Trophoblast cell (in vitro differentiated cells and primary cell): Measurements from ENCODE around the gene PLEKHG4B.
"Not testable (repeated sequence)": the region's sequence is repeated elsewhere in the genome, so short reads cannot be mapped to it uniquely, and the experiment has no call there.

ENCODE experiments used
- DNase-seq, 2 donors: peaks; one replicate each; pipeline ENCODE4 v3.0.0-alpha.2; 2016
- H2AFZ ChIP-seq: 2 replicates; pipeline ENCODE4 v1.6.1; 2013; ENCODE audit warnings: low read length, moderate library complexity, mild to moderate bottlenecking; ENCODE audit not compliant: insufficient read depth, poor library complexity
- H2AK5ac ChIP-seq: 2 replicates; pipeline ENCODE4 v1.6.1; 2013; ENCODE audit warnings: mild to moderate bottlenecking, low read length
- H2BK120ac ChIP-seq: 2 replicates; pipeline ENCODE4 v1.6.1; 2013; ENCODE audit warnings: low read length, mild to moderate bottlenecking, moderate library complexity; ENCODE audit not compliant: insufficient read depth, poor library complexity
- H2BK12ac ChIP-seq: 2 replicates; pipeline ENCODE4 v1.6.1; 2013; ENCODE audit warnings: mild to moderate bottlenecking, low read length, moderate library complexity
- H2BK5ac ChIP-seq: 2 replicates; pipeline ENCODE4 v1.6.1; 2013; ENCODE audit warnings: low read length, low read depth, moderate library complexity, mild to moderate bottlenecking; ENCODE audit not compliant: poor library complexity
- H3K14ac ChIP-seq: 2 replicates; pipeline ENCODE4 v1.6.1; 2013; ENCODE audit warnings: mild to moderate bottlenecking, low read length
- H3K18ac ChIP-seq: 2 replicates; pipeline ENCODE4 v1.6.1; 2013; ENCODE audit warnings: mild to moderate bottlenecking, low read length
- H3K23ac ChIP-seq: 2 replicates; pipeline ENCODE4 v1.6.1; 2013; ENCODE audit warnings: low read length
- H3K27ac ChIP-seq: 2 replicates; pipeline ENCODE4 v1.5.1; 2013; ENCODE audit warnings: low read depth, mild to moderate bottlenecking, inconsistent platforms, low read length, moderate library complexity
- H3K27me3 ChIP-seq: 2 replicates; pipeline ENCODE4 v1.6.1; 2013; ENCODE audit warnings: inconsistent platforms, mild to moderate bottlenecking, low read length, moderate library complexity; ENCODE audit not compliant: insufficient read depth
- H3K36me3 ChIP-seq, 2 experiments: 1 replicate in 1 of 2; 2 replicates in 1 of 2; pipeline ENCODE4 v1.6.1; 2013; ENCODE audit warnings: low read length in 2 of 2, mild to moderate bottlenecking in 2 of 2, moderate library complexity in 1 of 2; ENCODE audit not compliant: insufficient read depth in 2 of 2, control insufficient read depth in 1 of 2
- H3K4ac ChIP-seq: 2 replicates; pipeline ENCODE4 v1.6.1; 2013; ENCODE audit warnings: low read depth, mild to moderate bottlenecking, low read length, moderate library complexity
- H3K4me1 ChIP-seq, 2 experiments: 1 replicate in 1 of 2; 2 replicates in 1 of 2; pipeline ENCODE4 v1.6.1; 2013; ENCODE audit warnings: low read length in 2 of 2, mild to moderate bottlenecking in 2 of 2, moderate library complexity in 1 of 2; ENCODE audit not compliant: insufficient read depth in 2 of 2, control insufficient read depth in 1 of 2
- H3K4me2 ChIP-seq: 2 replicates; pipeline ENCODE4 v1.6.1; 2013; ENCODE audit warnings: inconsistent platforms, mild to moderate bottlenecking, low read length, moderate library complexity
- H3K4me3 ChIP-seq: 2 replicates; pipeline ENCODE4 v1.5.1; 2013; ENCODE audit warnings: mild to moderate bottlenecking, low read depth, low read length, inconsistent platforms
- H3K79me1 ChIP-seq: one replicate; pipeline ENCODE4 v1.6.1; 2013; ENCODE audit warnings: low read length
- H3K79me2 ChIP-seq: 2 replicates; pipeline ENCODE4 v1.6.1; 2013; ENCODE audit warnings: low read length, mild to moderate bottlenecking; ENCODE audit not compliant: control insufficient read depth, insufficient read depth, poor library complexity
- H3K9ac ChIP-seq: 2 replicates; pipeline ENCODE4 v1.6.1; 2013; ENCODE audit warnings: mild to moderate bottlenecking, low read length
- H3K9me3 ChIP-seq: 2 replicates; pipeline ENCODE4 v1.6.1; 2013; ENCODE audit warnings: low read depth, mild to moderate bottlenecking, control low read depth, inconsistent platforms, low read length; ENCODE audit not compliant: insufficient read depth
- H4K12ac ChIP-seq: 2 replicates; pipeline ENCODE4 v1.6.1; 2013; ENCODE audit warnings: low read depth, mild to moderate bottlenecking, low read length, moderate library complexity
- H4K8ac ChIP-seq: 2 replicates; pipeline ENCODE4 v1.6.1; 2013; ENCODE audit warnings: low read depth, mild to moderate bottlenecking, low read length, moderate library complexity
- H4K91ac ChIP-seq: one replicate; pipeline ENCODE4 v1.6.1; 2013; ENCODE audit warnings: low read depth, mild to moderate bottlenecking, low read length, moderate library complexity
- WGBS: extraction: QIAGEN DNeasy Blood & Tissue Kit; methylation state at CpG from one replicate; pipeline ENCODE4 v1.1.7; 2013; ENCODE audit warnings: missing lambda C conversion rate; ENCODE audit not compliant: insufficient read length, insufficient coverage; ENCODE audit errors: extremely low coverage; 5-methylcytosine and 5-hydroxymethylcytosine counted together

Gene PLEKHG4B

DNA sequence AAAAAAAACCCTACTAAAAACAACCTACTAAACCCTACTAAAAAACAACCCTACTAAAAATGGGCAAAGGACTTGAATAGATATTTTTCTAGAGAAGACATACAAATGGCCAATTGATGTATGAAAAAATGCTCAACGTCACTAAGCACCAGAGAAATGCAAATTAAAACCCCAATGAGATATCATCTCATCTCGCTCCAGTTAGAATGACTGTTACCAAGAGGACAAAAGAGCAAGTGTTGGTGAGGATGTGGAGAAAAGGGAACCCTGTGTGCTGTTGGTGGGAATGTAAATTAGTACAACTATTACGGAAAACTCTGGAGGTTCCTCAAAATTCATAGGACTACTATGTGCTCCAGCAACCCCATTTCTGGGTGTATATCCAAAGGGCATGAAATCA is 136.9 kb downstream of the PLEKHG4B start:
- Histone ChIP-seq H3K4me3 (no peak overlapping the region), H3K79me2 (peaks cover under 1% of the 10 kb centered on the region), H3K23ac (no peak overlapping the region), H3K9ac (no peak overlapping the region), H4K91ac (no peak overlapping the region), H4K12ac (no peak overlapping the region), H3K27ac (no peak overlapping the region), H3K36me3 (peaks cover 59 to 73% of the 10 kb centered on the region in 2 experiments), H2AFZ (no peak overlapping the region), H3K4ac (no peak overlapping the region), H2BK5ac (no peak overlapping the region), H3K14ac (no peak overlapping the region), H2BK12ac (no peak overlapping the region), H3K4me2 (no peak overlapping the region), H2BK120ac (no peak overlapping the region), H3K9me3 (peaks cover 3% of the 10 kb centered on the region), H3K27me3 (no peaks in the 10 kb centered on the region), H3K4me1 (no peaks in the 10 kb centered on the region), H3K79me1 (no peaks in the 10 kb centered on the region), H2AK5ac (no peak overlapping the region), H4K8ac (no peak overlapping the region), H3K18ac (no peak overlapping the region)
- DNase-seq, result no peak
- no CpG with 5 or more reads among the region's 3 CpGs for WGBS

DNA sequence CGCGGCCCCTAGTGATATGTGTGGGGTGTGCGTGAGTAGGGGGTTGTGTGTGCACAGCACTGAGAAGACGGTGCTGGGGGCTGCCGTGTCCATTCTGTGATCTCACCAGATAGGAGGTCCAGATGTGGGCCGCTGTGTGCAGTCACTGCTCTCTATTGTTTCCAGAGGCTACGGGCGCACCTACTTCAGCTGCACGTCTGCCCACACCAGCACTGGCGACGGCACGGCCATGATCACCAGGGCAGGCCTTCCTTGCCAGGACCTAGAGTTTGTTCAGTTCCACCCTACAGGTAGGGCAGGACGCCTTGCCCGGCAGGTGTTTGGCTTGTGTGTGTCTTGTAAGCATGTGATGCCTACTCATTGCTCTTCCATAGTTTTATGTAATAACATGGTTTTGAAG is 138.7 kb downstream of the PLEKHG4B start:
- Histone ChIP-seq H3K36me3 (peaks cover 52 to 67% of the 10 kb centered on the region in 2 experiments), H3K9ac (no peak overlapping the region), H3K4me3 (no peak overlapping the region), H3K4me2 (no peak overlapping the region), H3K23ac (no peak overlapping the region), H3K79me1 (no peaks in the 10 kb centered on the region), H4K8ac (no peak overlapping the region), H2BK5ac (no peak overlapping the region), H4K12ac (no peak overlapping the region), H3K27me3 (no peaks in the 10 kb centered on the region), H3K27ac (no peak overlapping the region), H3K9me3 (peaks cover 3% of the 10 kb centered on the region), H3K79me2 (no peaks in the 10 kb centered on the region), H2BK12ac (no peak overlapping the region), H2AK5ac (no peak overlapping the region), H2BK120ac (no peak overlapping the region), H4K91ac (no peak overlapping the region), H3K18ac (no peak overlapping the region), H3K4ac (no peak overlapping the region), H3K4me1 (no peaks in the 10 kb centered on the region), H3K14ac (no peak overlapping the region), H2AFZ (no peak overlapping the region)
- no CpG with 5 or more reads among the region's 14 CpGs for WGBS
- DNase-seq, result no peak

DNA sequence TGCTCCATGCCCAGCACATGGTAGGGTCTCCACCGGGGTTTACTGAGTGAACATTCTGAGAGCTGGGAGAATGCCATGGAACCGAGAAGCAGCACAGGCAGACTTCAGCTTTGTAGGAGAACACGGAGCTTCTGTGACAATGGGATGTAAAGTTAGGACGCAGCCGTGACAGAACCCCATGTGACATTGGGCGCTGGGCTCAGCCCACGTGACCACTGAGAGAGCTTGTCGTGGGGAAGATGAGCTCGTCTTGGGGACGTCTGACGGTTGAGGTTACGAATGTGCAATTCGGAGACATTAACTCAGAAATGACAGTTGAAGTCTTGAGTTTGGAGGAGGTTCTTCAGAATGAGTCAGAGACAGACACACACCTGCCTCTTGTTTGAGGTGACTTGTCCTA is 139.7 kb downstream of the PLEKHG4B start:
- Histone ChIP-seq H3K18ac (no peak overlapping the region), H4K8ac (no peak overlapping the region), H3K4ac (no peak overlapping the region), H3K23ac (no peak overlapping the region), H4K12ac (no peak overlapping the region), H3K27me3 (no peaks in the 10 kb centered on the region), H3K14ac (no peak overlapping the region), H3K79me2 (no peaks in the 10 kb centered on the region), H3K27ac (no peak overlapping the region), H3K4me1 (no peaks in the 10 kb centered on the region), H2AK5ac (no peak overlapping the region), H3K9me3 (no peaks in the 10 kb centered on the region), H2BK5ac (no peak overlapping the region), H2AFZ (no peak overlapping the region), H3K4me3 (no peak overlapping the region), H2BK12ac (no peak overlapping the region), H3K79me1 (no peaks in the 10 kb centered on the region), H3K9ac (no peak overlapping the region), H3K4me2 (no peak overlapping the region), H4K91ac (no peak overlapping the region), H2BK120ac (no peak overlapping the region), H3K36me3 (peaks cover 49 to 65% of the 10 kb centered on the region in 2 experiments)
- no peak for DNase-seq
- no CpG with 5 or more reads among the region's 13 CpGs for WGBS

- not testable (repeated sequence) for H4K91ac ChIP-seq, H3K79me2 ChIP-seq, H4K8ac ChIP-seq, H3K4ac ChIP-seq, H2BK12ac ChIP-seq, H2BK120ac ChIP-seq, H4K12ac ChIP-seq, H3K79me1 ChIP-seq, H3K14ac ChIP-seq, H3K23ac ChIP-seq, H3K9me3 ChIP-seq, H3K4me1 ChIP-seq, H3K9ac ChIP-seq, H2BK5ac ChIP-seq, H2AFZ ChIP-seq, H2AK5ac ChIP-seq, DNase-seq, H3K4me2 ChIP-seq, H3K27me3 ChIP-seq, H3K4me3 ChIP-seq, H3K27ac ChIP-seq, H3K18ac ChIP-seq
- WGBS, result no CpG with 5 or more reads among the region's 20 CpGs
- peaks cover 40 to 58% of the 10 kb centered on the region in 2 experiments for H3K36me3 ChIP-seq
Observed at GRCh38 chr5:233426-233825, 141.5 kb downstream of the PLEKHG4B start.
